Panc1 (cell line): ENCODE measurements around the gene MAP3K4. TPM values are rescaled to one million over a fixed set of nuclear protein-coding genes. Genes with fewer than 3 reads are reported as not detected.

Experiments
- ATAC-seq: fragments of 200-7000 bp; cut with Tn5 transposase; 2 replicates; pipeline ENCODE4 v1.9.1; 2020; ENCODE audit warnings: mild to moderate bottlenecking, moderate library complexity
- BruUV-seq: library from RNA; stranded (reverse); fragments of 400-500 nt; replicated peaks from 2 replicates; lab custom pipeline; 2021; lab: Mats Ljungman, UMichigan
- CTCF ChIA-PET: fragments of 300-600 bp; sonication (Branson Sonifier 250); formaldehyde crosslinking; loops from one replicate; lab custom pipeline; 2022; ENCODE audit warnings: antibody characterized with exemption; lab: Charles Lee
- POLR2A ChIA-PET: fragments of 300-600 bp; sonication (Branson Sonifier 250); formaldehyde crosslinking; loops from one replicate; lab custom pipeline; 2022; ENCODE audit warnings: antibody characterized with exemption; lab: Charles Lee
- DNase-seq: peaks from one replicate; pipeline ENCODE4 v3.0.0-alpha.2; 2010; ENCODE audit warnings: low read depth, low spot score
- H3K27ac ChIP-seq: 2 replicates; pipeline ENCODE4 v1.5.1; 2011; ENCODE audit warnings: mild to moderate bottlenecking, low read length, inconsistent platforms
- H3K27me3 ChIP-seq: fragments of 200-500 bp; sonication (Bioruptor generic); 2 replicates; pipeline ENCODE4 v1.6.0; 2014; ENCODE audit warnings: low read length, inconsistent platforms; ENCODE audit not compliant: control insufficient read depth, insufficient read depth
- H3K36me3 ChIP-seq: fragments of 200-500 bp; sonication (Bioruptor generic); 2 replicates; pipeline ENCODE4 v1.5.1; 2014; ENCODE audit warnings: inconsistent platforms, mild to moderate bottlenecking, low read length, moderate library complexity; ENCODE audit not compliant: control insufficient read depth, insufficient read depth
- H3K4me1 ChIP-seq: 2 replicates; pipeline ENCODE4 v1.5.1; 2011; ENCODE audit warnings: inconsistent platforms, mild to moderate bottlenecking, low read length, moderate library complexity; ENCODE audit not compliant: control insufficient read depth, insufficient read depth
- H3K4me3 ChIP-seq, 2 experiments: 2 replicates each; pipeline ENCODE4 v1.5.1; 2011 to 2012; ENCODE audit warnings: low read depth in 2 of 2, low read length in 2 of 2, mild to moderate bottlenecking in 2 of 2, inconsistent platforms in 1 of 2, moderate library complexity in 1 of 2
- H3K9me3 ChIP-seq: fragments of 200-500 bp; sonication (Bioruptor generic); 2 replicates; pipeline ENCODE4 v1.5.1; 2014; ENCODE audit warnings: low read depth, mild to moderate bottlenecking, inconsistent platforms, low read length, moderate library complexity; ENCODE audit not compliant: control insufficient read depth, insufficient read depth
- CTCF ChIP-seq: fragments of 450-650 bp; IDR thresholded peaks from 2 replicates; pipeline ENCODE4 v1.5.1; 2017; ENCODE audit warnings: mild to moderate bottlenecking
- POLR2AphosphoS5 ChIP-seq: IDR thresholded peaks from 2 replicates; pipeline ENCODE4 v1.6.1; 2012; ENCODE audit warnings: mild to moderate bottlenecking, low read depth, low read length, moderate library complexity
- SIN3A ChIP-seq: IDR thresholded peaks from 2 replicates; pipeline ENCODE4 v1.6.1; 2012; ENCODE audit warnings: low read depth, mild to moderate bottlenecking, low read length, moderate library complexity, borderline replicate concordance; ENCODE audit not compliant: insufficient read depth
- TCF7L2 ChIP-seq: IDR thresholded peaks from 2 replicates; pipeline ENCODE4 v1.6.1; 2011; ENCODE audit warnings: mild to moderate bottlenecking, low read depth, low read length, inconsistent platforms
- in situ Hi-C: cut with HindIII; loops from 2 replicates; pipeline ENCODE4 v1.10.0; 2016; ENCODE audit warnings: low sequenced_read_pairs, low pct_unique_long_range_greater_than_20kb
- intact Hi-C: fragments of 100-400 bp; cut with micrococcal nuclease; formaldehyde crosslinking; loops from one replicate; pipeline ENCODE4 v1.10.0; 2022; ENCODE audit not compliant: unreplicated experiment
- total RNA-seq: library from RNA; stranded (reverse); gene quantifications from one replicate; pipeline ENCODE4 v1.2.1, GENCODE V29; 2021; ENCODE audit not compliant: unreplicated experiment
- TF ChIP-seq, protein P1 (sequence below), 2 experiments: IDR thresholded peaks; 2 replicates each; pipeline ENCODE4 v1.6.1; 2011 to 2012; ENCODE audit warnings: low read depth in 2 of 2, control low read depth in 1 of 2, low read length in 1 of 2, mild to moderate bottlenecking in 1 of 2, moderate library complexity in 1 of 2; ENCODE audit not compliant: insufficient read depth in 1 of 2

The MAP3K4 gene
- total RNA-seq, 1 experiment from 2014 or later, result 49.3 TPM

DNA sequence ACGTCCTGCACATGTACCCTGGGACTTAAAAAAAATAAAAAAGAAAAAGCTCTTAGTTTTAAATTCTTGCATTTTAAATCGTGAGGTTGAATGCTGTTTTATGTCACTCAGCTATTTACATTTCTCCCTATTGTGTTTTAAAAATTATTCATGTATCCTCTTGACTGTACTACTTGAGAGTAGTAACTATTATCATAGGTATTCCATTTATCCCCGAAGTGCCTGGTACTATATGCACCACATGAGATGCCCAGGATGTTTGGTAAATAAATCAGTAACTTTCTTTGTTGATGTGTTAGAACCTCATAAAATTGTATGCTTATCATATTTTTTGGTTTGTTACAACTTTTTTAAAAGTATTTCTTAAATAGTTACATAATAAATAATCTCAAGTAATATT lies 18.4 kb downstream of the MAP3K4 start:
- in situ Hi-C loops (no loop called here), intact Hi-C loops (no loop called here)
- H3K27me3 ChIP-seq, result no peaks in the 10 kb centered on the region
- no peaks in the 10 kb centered on the region for H3K9me3 ChIP-seq
- ChIA-PET POLR2A (no interaction called here), CTCF (no interaction called here)
- TF ChIP-seq SIN3A (no peak), TCF7L2 (no peak), POLR2AphosphoS5 (no peak), CTCF (no peak)
- TF ChIP-seq, protein P1, sequence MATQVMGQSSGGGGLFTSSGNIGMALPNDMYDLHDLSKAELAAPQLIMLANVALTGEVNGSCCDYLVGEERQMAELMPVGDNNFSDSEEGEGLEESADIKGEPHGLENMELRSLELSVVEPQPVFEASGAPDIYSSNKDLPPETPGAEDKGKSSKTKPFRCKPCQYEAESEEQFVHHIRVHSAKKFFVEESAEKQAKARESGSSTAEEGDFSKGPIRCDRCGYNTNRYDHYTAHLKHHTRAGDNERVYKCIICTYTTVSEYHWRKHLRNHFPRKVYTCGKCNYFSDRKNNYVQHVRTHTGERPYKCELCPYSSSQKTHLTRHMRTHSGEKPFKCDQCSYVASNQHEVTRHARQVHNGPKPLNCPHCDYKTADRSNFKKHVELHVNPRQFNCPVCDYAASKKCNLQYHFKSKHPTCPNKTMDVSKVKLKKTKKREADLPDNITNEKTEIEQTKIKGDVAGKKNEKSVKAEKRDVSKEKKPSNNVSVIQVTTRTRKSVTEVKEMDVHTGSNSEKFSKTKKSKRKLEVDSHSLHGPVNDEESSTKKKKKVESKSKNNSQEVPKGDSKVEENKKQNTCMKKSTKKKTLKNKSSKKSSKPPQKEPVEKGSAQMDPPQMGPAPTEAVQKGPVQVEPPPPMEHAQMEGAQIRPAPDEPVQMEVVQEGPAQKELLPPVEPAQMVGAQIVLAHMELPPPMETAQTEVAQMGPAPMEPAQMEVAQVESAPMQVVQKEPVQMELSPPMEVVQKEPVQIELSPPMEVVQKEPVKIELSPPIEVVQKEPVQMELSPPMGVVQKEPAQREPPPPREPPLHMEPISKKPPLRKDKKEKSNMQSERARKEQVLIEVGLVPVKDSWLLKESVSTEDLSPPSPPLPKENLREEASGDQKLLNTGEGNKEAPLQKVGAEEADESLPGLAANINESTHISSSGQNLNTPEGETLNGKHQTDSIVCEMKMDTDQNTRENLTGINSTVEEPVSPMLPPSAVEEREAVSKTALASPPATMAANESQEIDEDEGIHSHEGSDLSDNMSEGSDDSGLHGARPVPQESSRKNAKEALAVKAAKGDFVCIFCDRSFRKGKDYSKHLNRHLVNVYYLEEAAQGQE (IDR thresholded peaks at IDR 0.05; ENCODE audit: insufficient read depth in 1 of 2, low read depth in 2 of 2, low read length in 1 of 2), result no peak
- DNase-seq (no peak), ATAC-seq (no peak)
- H3K36me3 ChIP-seq, result no peaks in the 10 kb centered on the region
- H3K4me1 ChIP-seq, result no peaks in the 10 kb centered on the region; the same call in 1 of the 2 replicates
- no TSS peak for BruUV-seq
- no peak overlapping the region for H3K27ac ChIP-seq
- no peak overlapping the region for H3K4me3 ChIP-seq

- in situ Hi-C loops (no loop called here), intact Hi-C loops (no loop called here)
- ATAC-seq (no peak), DNase-seq (no peak)
- no peaks in the 10 kb centered on the region for H3K27me3 ChIP-seq
- H3K27ac ChIP-seq, result no peak overlapping the region
- no peak for TF ChIP-seq TCF7L2
- TF ChIP-seq, protein P1 (IDR thresholded peaks at IDR 0.05; ENCODE audit: insufficient read depth in 1 of 2, low read depth in 2 of 2, low read length in 1 of 2), result no peak
- TF ChIP-seq SIN3A, result no peak
- no peak for TF ChIP-seq CTCF
- TF ChIP-seq POLR2AphosphoS5, result no peak
- no peak overlapping the region for H3K4me3 ChIP-seq
- BruUV-seq, result no TSS peak
- no peaks in the 10 kb centered on the region for H3K36me3 ChIP-seq
- POLR2A ChIA-PET, result no interaction called here
- CTCF ChIA-PET, result no interaction called here
- H3K9me3 ChIP-seq, result no peaks in the 10 kb centered on the region
- H3K4me1 ChIP-seq, result no peaks in the 10 kb centered on the region; the same call in 1 of the 2 replicates
Measured at GRCh38 chr6:161010418-161010817, 18.8 kb downstream of the MAP3K4 start.
